ENCODE measurements around the gene DDX53. TPM values are rescaled to one million over a fixed set of nuclear protein-coding genes. Genes with fewer than 3 reads are reported as not detected.

Gene DDX53
- total RNA-seq, 1 donor from 2014 or later: not detected

GRCh38 chrX:23008431-23009099 is 8.8 kb downstream of the DDX53 start:
- intact Hi-C loops (cut with DNase I): no loop called here
- H3K36me3 ChIP-seq: no peaks in the 10 kb centered on the region

DNA sequence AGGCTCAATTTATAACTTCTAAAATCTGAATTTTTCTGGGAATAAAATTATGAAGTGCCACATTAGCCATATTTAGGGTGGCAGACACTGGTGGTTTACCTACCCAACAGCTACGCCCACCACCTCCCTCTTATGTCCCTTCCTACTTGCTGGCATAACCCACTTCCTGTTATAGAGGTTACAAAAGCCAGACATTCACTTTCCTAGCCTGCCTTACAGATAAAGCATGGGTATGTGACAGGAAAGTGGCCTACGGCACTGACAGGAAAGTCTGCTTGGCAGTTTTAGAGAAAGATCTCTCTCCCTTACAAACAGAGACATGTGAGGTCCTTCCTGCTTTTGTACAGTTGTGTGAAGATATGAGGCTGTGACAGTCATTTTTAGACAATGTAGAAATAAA is 12.4 kb downstream of the DDX53 start:
- no peaks in the 10 kb centered on the region for H3K4me1 ChIP-seq
- TF ChIP-seq POLR2AphosphoS5 (IDR thresholded peaks at IDR 0.05; ENCODE audit: insufficient read depth in 1 of 2, low read depth in 1 of 2): no peak
- TF ChIP-seq, protein P1, sequence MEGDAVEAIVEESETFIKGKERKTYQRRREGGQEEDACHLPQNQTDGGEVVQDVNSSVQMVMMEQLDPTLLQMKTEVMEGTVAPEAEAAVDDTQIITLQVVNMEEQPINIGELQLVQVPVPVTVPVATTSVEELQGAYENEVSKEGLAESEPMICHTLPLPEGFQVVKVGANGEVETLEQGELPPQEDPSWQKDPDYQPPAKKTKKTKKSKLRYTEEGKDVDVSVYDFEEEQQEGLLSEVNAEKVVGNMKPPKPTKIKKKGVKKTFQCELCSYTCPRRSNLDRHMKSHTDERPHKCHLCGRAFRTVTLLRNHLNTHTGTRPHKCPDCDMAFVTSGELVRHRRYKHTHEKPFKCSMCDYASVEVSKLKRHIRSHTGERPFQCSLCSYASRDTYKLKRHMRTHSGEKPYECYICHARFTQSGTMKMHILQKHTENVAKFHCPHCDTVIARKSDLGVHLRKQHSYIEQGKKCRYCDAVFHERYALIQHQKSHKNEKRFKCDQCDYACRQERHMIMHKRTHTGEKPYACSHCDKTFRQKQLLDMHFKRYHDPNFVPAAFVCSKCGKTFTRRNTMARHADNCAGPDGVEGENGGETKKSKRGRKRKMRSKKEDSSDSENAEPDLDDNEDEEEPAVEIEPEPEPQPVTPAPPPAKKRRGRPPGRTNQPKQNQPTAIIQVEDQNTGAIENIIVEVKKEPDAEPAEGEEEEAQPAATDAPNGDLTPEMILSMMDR (IDR thresholded peaks at IDR 0.05): no peak
- no peak for TF ChIP-seq POLR2A (IDR thresholded peaks at IDR 0.05)
- H3K9me3 ChIP-seq: no peaks in the 10 kb centered on the region
- intact Hi-C loops (cut with DNase I): no loop called here
- H3K27ac ChIP-seq: no peak overlapping the region
- H3K4me3 ChIP-seq: no peak overlapping the region
- H3K36me3 ChIP-seq: no peaks in the 10 kb centered on the region
- no peaks in the 10 kb centered on the region for H3K27me3 ChIP-seq
- DNase-seq (ENCODE audit: extremely low spot score in 2 of 2): no peak

More at GRCh38 chrX:23008431-23009099, 8.8 kb downstream of the DDX53 start:
- Histone ChIP-seq H3K4me1 (no peaks in the 10 kb centered on the region), H3K27me3 (no peaks in the 10 kb centered on the region), H3K27ac (no peak overlapping the region), H3K9me3 (no peaks in the 10 kb centered on the region), H3K4me3 (no peak overlapping the region)
- no peak for TF ChIP-seq POLR2A (IDR thresholded peaks at IDR 0.05)
- TF ChIP-seq POLR2AphosphoS5 (IDR thresholded peaks at IDR 0.05; ENCODE audit: insufficient read depth in 1 of 2, low read depth in 1 of 2): no peak
- TF ChIP-seq, protein P1 (IDR thresholded peaks at IDR 0.05): no peak
- DNase-seq (ENCODE audit: extremely low spot score in 2 of 2): no peak

GRCh38 chrX:23012636-23013035 is 12.9 kb downstream of the DDX53 start:
- Histone ChIP-seq H3K27me3 (no peaks in the 10 kb centered on the region), H3K36me3 (no peaks in the 10 kb centered on the region), H3K27ac (no peak overlapping the region), H3K4me1 (no peaks in the 10 kb centered on the region), H3K4me3 (no peak overlapping the region), H3K9me3 (no peaks in the 10 kb centered on the region)
- no peak for DNase-seq (ENCODE audit: extremely low spot score in 2 of 2)
- no peak for TF ChIP-seq POLR2AphosphoS5 (IDR thresholded peaks at IDR 0.05; ENCODE audit: insufficient read depth in 1 of 2, low read depth in 1 of 2)
- TF ChIP-seq, protein P1 (IDR thresholded peaks at IDR 0.05): no peak
- no peak for TF ChIP-seq POLR2A (IDR thresholded peaks at IDR 0.05)
- intact Hi-C loops (cut with DNase I): no loop called here

DNA sequence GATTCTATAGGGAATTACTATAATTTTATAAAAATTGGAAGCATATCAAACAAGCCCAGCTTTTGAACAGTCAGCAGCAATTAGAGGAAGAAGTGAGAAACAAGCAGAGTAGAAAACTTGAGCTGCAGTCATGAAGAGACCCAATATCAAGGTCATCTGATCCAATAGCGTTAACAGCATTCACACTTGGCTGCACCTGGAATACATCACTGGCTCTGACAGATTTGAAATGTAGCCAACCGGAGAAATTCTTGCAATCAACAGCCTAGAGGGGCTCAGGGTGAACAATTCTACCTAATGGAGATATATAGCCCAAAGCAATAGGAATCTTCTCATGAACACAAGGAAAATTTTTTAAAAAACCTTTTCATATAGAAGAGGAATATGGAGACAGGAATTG is 13.6 kb downstream of the DDX53 start:
- Histone ChIP-seq H3K4me1 (no peaks in the 10 kb centered on the region), H3K9me3 (no peaks in the 10 kb centered on the region), H3K4me3 (no peak overlapping the region), H3K27ac (no peak overlapping the region), H3K27me3 (no peaks in the 10 kb centered on the region), H3K36me3 (no peaks in the 10 kb centered on the region)
- DNase-seq (ENCODE audit: extremely low spot score in 2 of 2): no peak
- intact Hi-C loops (cut with DNase I): no loop called here
- TF ChIP-seq, protein P1 (IDR thresholded peaks at IDR 0.05): no peak
- TF ChIP-seq POLR2A (IDR thresholded peaks at IDR 0.05) (no peak), POLR2AphosphoS5 (IDR thresholded peaks at IDR 0.05; ENCODE audit: insufficient read depth in 1 of 2, low read depth in 1 of 2) (no peak)

GRCh38 chrX:23031600-23031999 is 31.8 kb downstream of the DDX53 start:
- Histone ChIP-seq H3K27ac (no peak overlapping the region), H3K9me3 (no peaks in the 10 kb centered on the region), H3K36me3 (no peaks in the 10 kb centered on the region), H3K4me1 (no peaks in the 10 kb centered on the region), H3K27me3 (no peaks in the 10 kb centered on the region), H3K4me3 (no peak overlapping the region)
- no peak for TF ChIP-seq POLR2AphosphoS5 (IDR thresholded peaks at IDR 0.05; ENCODE audit: insufficient read depth in 1 of 2, low read depth in 1 of 2)
- intact Hi-C loops (cut with DNase I): no loop called here
- no peak for DNase-seq (ENCODE audit: extremely low spot score in 2 of 2)

Data from vagina (tissue), 2 donors.